22Rv1 (cell line): ENCODE measurements around the gene PDGFA.

Source experiments
- ZFX ChIP-seq: fragments of 450-650 bp; IDR thresholded peaks from 2 replicates; pipeline ENCODE4 v1.6.1; 2017; ENCODE audit warnings: antibody characterized with exemption, borderline replicate concordance
- TF ChIP-seq, protein P1 (sequence below): fragments of 450-650 bp; IDR thresholded peaks from 2 replicates; pipeline ENCODE4 v1.5.1; 2017; ENCODE audit warnings: mild to moderate bottlenecking

DNA sequence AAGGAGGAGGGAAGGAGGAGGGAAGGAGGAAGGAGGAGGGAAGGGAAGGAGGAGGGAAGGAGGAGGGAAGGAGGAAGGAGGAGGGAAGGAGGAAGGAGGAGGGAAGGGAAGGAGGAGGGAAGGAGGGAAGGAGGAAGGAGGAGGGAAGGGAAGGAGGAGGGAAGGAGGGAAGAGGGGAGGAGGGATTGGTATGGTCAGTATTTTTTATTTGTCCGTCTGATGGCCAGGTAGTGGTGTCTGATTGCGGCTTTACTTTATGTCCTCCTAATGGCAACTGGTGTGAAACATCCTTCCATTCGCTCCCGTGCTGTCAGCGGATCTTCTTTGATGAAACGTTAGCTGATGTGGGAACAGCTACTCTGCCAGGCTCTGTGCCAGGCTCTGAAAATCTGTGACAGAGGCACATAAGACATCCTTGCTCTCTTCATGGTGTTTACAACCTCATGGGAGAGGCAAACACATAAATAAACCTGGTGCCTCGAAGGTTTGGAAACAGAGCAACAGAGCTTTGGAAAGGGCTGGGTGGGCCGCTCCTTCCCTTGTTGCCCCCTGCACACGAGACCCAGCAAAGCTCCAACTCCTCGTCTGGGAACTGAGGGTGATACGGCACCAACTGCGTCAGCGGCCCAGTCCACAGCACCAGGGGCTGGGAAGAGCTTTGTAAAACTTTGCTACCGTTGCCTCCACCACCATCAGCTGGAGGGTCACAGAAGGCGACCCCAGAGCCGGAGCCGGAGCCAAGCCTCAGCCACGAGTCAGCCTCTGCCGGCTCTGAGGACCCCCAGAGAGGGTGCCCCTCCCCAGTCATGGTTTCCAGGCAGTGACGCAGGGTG, 40.3 kb downstream of the PDGFA start:
- TF ChIP-seq, protein P1, sequence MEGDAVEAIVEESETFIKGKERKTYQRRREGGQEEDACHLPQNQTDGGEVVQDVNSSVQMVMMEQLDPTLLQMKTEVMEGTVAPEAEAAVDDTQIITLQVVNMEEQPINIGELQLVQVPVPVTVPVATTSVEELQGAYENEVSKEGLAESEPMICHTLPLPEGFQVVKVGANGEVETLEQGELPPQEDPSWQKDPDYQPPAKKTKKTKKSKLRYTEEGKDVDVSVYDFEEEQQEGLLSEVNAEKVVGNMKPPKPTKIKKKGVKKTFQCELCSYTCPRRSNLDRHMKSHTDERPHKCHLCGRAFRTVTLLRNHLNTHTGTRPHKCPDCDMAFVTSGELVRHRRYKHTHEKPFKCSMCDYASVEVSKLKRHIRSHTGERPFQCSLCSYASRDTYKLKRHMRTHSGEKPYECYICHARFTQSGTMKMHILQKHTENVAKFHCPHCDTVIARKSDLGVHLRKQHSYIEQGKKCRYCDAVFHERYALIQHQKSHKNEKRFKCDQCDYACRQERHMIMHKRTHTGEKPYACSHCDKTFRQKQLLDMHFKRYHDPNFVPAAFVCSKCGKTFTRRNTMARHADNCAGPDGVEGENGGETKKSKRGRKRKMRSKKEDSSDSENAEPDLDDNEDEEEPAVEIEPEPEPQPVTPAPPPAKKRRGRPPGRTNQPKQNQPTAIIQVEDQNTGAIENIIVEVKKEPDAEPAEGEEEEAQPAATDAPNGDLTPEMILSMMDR = no peak
- TF ChIP-seq ZFX = no peak
